Measurements from ENCODE around the gene PRSS27. TPM values are rescaled to one million over a fixed set of nuclear protein-coding genes. Genes with fewer than 3 reads are reported as not detected.
A peak's percentile ranks its signal among the peaks of the same experiment; 100 is the strongest.

Gene PRSS27
- total and polyA plus RNA-seq, 12 donors: 0.11 to 0.75 (median 0.44) TPM; not detected in 1

- DNase-seq: no peak
- ATAC-seq: no peak
- TF ChIP-seq CTCF (IDR thresholded peaks at IDR 0.05): no peak
- intact Hi-C loops (cut with DNase I): no loop called here
- peaks cover 7 to 19% (median 12%) of the 10 kb centered on the region in 9 donors for H3K4me1 ChIP-seq
- no peaks in the 10 kb centered on the region for H3K27me3 ChIP-seq
- no peak overlapping the region for H3K27ac ChIP-seq
- no peak overlapping the region for H3K4me3 ChIP-seq
- 98% methylated on average over 10 of the region's 10 CpGs for WGBS, 2 donors
- peaks cover 12 to 100% (median 90%) of the 10 kb centered on the region in 9 donors for H3K36me3 ChIP-seq
- H3K9me3 ChIP-seq: no peaks in the 10 kb centered on the region
These were observed 41.4 kb upstream of the PRSS27 start for GRCh38 chr16:2761472-2761871.

- Histone ChIP-seq H3K4me3 (no peak overlapping the region), H3K27me3 (no peaks in the 10 kb centered on the region), H3K36me3 (peaks cover 12 to 63% (median 49%) of the 10 kb centered on the region in 9 donors), H3K27ac (no peak overlapping the region), H3K9me3 (no peaks in the 10 kb centered on the region), H3K4me1 (peaks cover 13 to 51% (median 42%) of the 10 kb centered on the region in 9 donors)
- DNase-seq (no peak), ATAC-seq (no peak)
- no peak for TF ChIP-seq CTCF (IDR thresholded peaks at IDR 0.05)
- intact Hi-C loops (cut with DNase I): no loop called here
- 67 to 69% methylated on average over 11 of the region's 11 CpGs for WGBS, 2 donors
These were observed 37.3 kb upstream of the PRSS27 start for GRCh38 chr16:2757344-2757743.

- ATAC-seq (no peak), DNase-seq (no peak)
- 87 to 89% methylated on average over 29 to 30 of the region's 30 CpGs for WGBS, 2 donors
- Histone ChIP-seq H3K4me1 (peaks cover 13 to 56% (median 48%) of the 10 kb centered on the region in 9 donors), H3K9me3 (peaks cover 0 to 3% (median 0%) of the 10 kb centered on the region in 11 donors), H3K27ac (no peak overlapping the region), H3K36me3 (peaks cover 8 to 54% (median 41%) of the 10 kb centered on the region in 9 donors), H3K4me3 (no peak overlapping the region), H3K27me3 (no peaks in the 10 kb centered on the region)
- intact Hi-C loops (cut with DNase I): no loop called here
- no peak for TF ChIP-seq CTCF (IDR thresholded peaks at IDR 0.05)
These were observed 36.4 kb upstream of the PRSS27 start for GRCh38 chr16:2756288-2757015.

- H3K9me3 ChIP-seq: peaks cover 0 to 5% (median 0%) of the 10 kb centered on the region in 11 donors
- intact Hi-C loops (cut with DNase I): loop anchor here in 1 of 10 donors (2.0 kb wide), 1 partner anchor 20 kb away; no protein-coding TSS in a partner anchor
- ATAC-seq: no peak
These were observed 35.1 kb upstream of the PRSS27 start for GRCh38 chr16:2755158-2755557.

More at GRCh38 chr16:2755158-2755557, 35.1 kb upstream of the PRSS27 start:
- TF ChIP-seq CTCF (IDR thresholded peaks at IDR 0.05): no peak
- DNase-seq: no peak
- no peaks in the 10 kb centered on the region for H3K27me3 ChIP-seq
- H3K4me3 ChIP-seq: peak overlapping the region in 8 of 10 donors; percentile 68 to 94 (median 82)
- peaks cover 0 to 41% (median 32%) of the 10 kb centered on the region in 9 donors for H3K36me3 ChIP-seq
- H3K27ac ChIP-seq: peak overlapping the region in 1 of 10 donors; percentile 100
- H3K4me1 ChIP-seq: peaks cover 13 to 57% (median 49%) of the 10 kb centered on the region in 9 donors
- WGBS, 2 donors: 13 to 19% methylated on average over 3 of the region's 3 CpGs

Measured in heart right ventricle (tissue), 16 donors.